HepG2 (cell line): Measurements from ENCODE around the gene HINT2. TPM values are rescaled to one million over a fixed set of nuclear protein-coding genes. Genes with fewer than 3 reads are reported as not detected.

Experiments used
- ATAC-seq: fragments of 200-7000 bp; cut with Tn5 transposase; 3 replicates; pipeline ENCODE4 v1.9.1; 2020; ENCODE audit warnings: mild to moderate bottlenecking, moderate library complexity
- BruUV-seq: library from RNA; stranded (reverse); fragments of 400-500 nt; replicated peaks from 2 replicates; lab custom pipeline; 2021; lab: Mats Ljungman, UMichigan
- CTCF ChIA-PET: fragments of 300-600 bp; formaldehyde crosslinking; extraction: SDS; loops from one replicate; lab custom pipeline; 2021; ENCODE audit warnings: low total read pairs, inconsistent platforms, low intra/inter-chr PET ratio; lab: Yijun Ruan, JAX
- POLR2A ChIA-PET: fragments of 350-600 bp; sonication (Branson Sonifier 250); formaldehyde crosslinking; loops from one replicate; lab custom pipeline; 2020; ENCODE audit warnings: antibody characterized with exemption, inconsistent platforms; lab: Yijun Ruan, JAX
- DNase-seq: peaks from one replicate; pipeline ENCODE4 v3.0.0-alpha.2; 2015; ENCODE audit warnings: low spot score
- FAIRE-seq: peaks from 3 replicates; lab custom pipeline; 2011; peaks lifted over from hg19 to GRCh38; lab: Jason Lieb, UNC
- H2AFZ ChIP-seq: one replicate; pipeline ENCODE4 v1.6.1; 2011; ENCODE audit warnings: low read length, inconsistent platforms
- H3K27ac ChIP-seq: fragments of 300-600 bp; 3 replicates; pipeline ENCODE4 v1.8.0; 2011; ENCODE audit warnings: mixed run types, mild to moderate bottlenecking, mixed read lengths, low read length, inconsistent platforms; ENCODE audit not compliant: insufficient read depth; ENCODE audit errors: extremely low read length
- H3K27me3 ChIP-seq, 2 experiments: fragments of 200-600 bp in 1 of 2; 2 replicates in 1 of 2; 3 replicates in 1 of 2; pipeline versions ENCODE4 v1.6.0 to v1.8.0; 2011; ENCODE audit warnings: low read length in 2 of 2, mild to moderate bottlenecking in 2 of 2, moderate library complexity in 2 of 2, inconsistent platforms in 1 of 2; ENCODE audit not compliant: insufficient read depth in 2 of 2, control insufficient read depth in 1 of 2
- H3K36me3 ChIP-seq, 2 experiments: fragments of 200-600 bp in 1 of 2; replicated peaks in 1 of 2; 2 replicates in 1 of 2; 3 replicates in 1 of 2; pipeline versions ENCODE4 v1.5.1 to v1.8.0; 2011; ENCODE audit warnings: low read length in 2 of 2, inconsistent platforms in 1 of 2; ENCODE audit not compliant: insufficient read depth in 2 of 2, control insufficient read depth in 1 of 2
- H3K4me1 ChIP-seq: 2 replicates; pipeline ENCODE4 v1.5.1; 2012; ENCODE audit warnings: low read length, inconsistent platforms; ENCODE audit not compliant: insufficient read depth
- H3K4me2 ChIP-seq: 2 replicates; pipeline ENCODE4 v1.6.0; 2011; ENCODE audit warnings: low read depth, low read length, inconsistent platforms
- H3K4me3 ChIP-seq, 3 experiments: fragments of 200-600 bp in 1 of 3; sonication (generic), shearing (Covaris generic) in 1 of 3; replicated peaks in 1 of 3; 2 replicates each; pipeline ENCODE4 v1.5.1; 2011 to 2016; ENCODE audit warnings: low read length in 3 of 3, inconsistent platforms in 2 of 3, low read depth in 2 of 3, mild to moderate bottlenecking in 2 of 3, control low read depth in 1 of 3, mixed read lengths in 1 of 3; ENCODE audit not compliant: insufficient read depth in 1 of 3
- H3K79me2 ChIP-seq: one replicate; pipeline ENCODE4 v1.6.1; 2011; ENCODE audit warnings: low read length, inconsistent platforms; ENCODE audit not compliant: insufficient read depth
- H3K9ac ChIP-seq: 2 replicates; pipeline ENCODE4 v1.6.0; 2011; ENCODE audit warnings: mild to moderate bottlenecking, low read depth, low read length, inconsistent platforms; ENCODE audit not compliant: insufficient read depth
- H3K9me3 ChIP-seq: 2 replicates; pipeline ENCODE4 v1.5.1; 2012; ENCODE audit warnings: mild to moderate bottlenecking, low read length
- H4K20me1 ChIP-seq: 2 replicates; pipeline ENCODE4 v1.6.0; 2011; ENCODE audit warnings: inconsistent platforms, mild to moderate bottlenecking, low read length, moderate library complexity; ENCODE audit not compliant: insufficient read depth
- AHR ChIP-seq: IDR thresholded peaks from 2 replicates; pipeline ENCODE4 v1.6.1; 2018; ENCODE audit warnings: missing genetic modification reagents, missing compliant biosample characterization
- CC2D1A ChIP-seq: sonication (generic); formaldehyde crosslinking; IDR thresholded peaks from 2 replicates; pipeline ENCODE4 v1.8.1; 2023; ENCODE audit warnings: mild to moderate bottlenecking, missing genetic modification reagents
- GTF2F1 ChIP-seq: fragments of 150-350 bp; IDR thresholded peaks from 2 replicates; pipeline ENCODE4 v1.6.1; 2014; ENCODE audit warnings: low read length
- KDM5A ChIP-seq: fragments of 200-600 bp; sonication (generic); IDR thresholded peaks from 2 replicates; pipeline ENCODE4 v1.7.0; 2018; ENCODE audit warnings: antibody characterized with exemption, mild to moderate bottlenecking, low read length, borderline replicate concordance
- PHF5A ChIP-seq: IDR thresholded peaks from one replicate; pipeline ENCODE4 v1.6.1; 2018; ENCODE audit warnings: low read depth, missing genetic modification reagents; ENCODE audit not compliant: unreplicated experiment
- SALL1 ChIP-seq: sonication (generic); formaldehyde crosslinking; IDR thresholded peaks from 2 replicates; pipeline ENCODE4 v1.8.0; 2022; ENCODE audit warnings: mild to moderate bottlenecking, missing genetic modification reagents
- SMAD3 ChIP-seq: sonication (generic); formaldehyde crosslinking; IDR thresholded peaks from 2 replicates; pipeline ENCODE4 v1.4.0; 2020; ENCODE audit warnings: missing genetic modification reagents
- ZFP36 ChIP-seq: fragments of 150-350 bp; IDR thresholded peaks from 2 replicates; pipeline ENCODE4 v1.6.1; 2018; ENCODE audit warnings: borderline replicate concordance, low read length, low read depth; ENCODE audit not compliant: partially characterized antibody
- ZNF180 ChIP-seq: sonication (generic); formaldehyde crosslinking; IDR thresholded peaks from 2 replicates; pipeline ENCODE4 v1.4.0; 2020; ENCODE audit warnings: low read depth, missing genetic modification reagents, borderline replicate concordance
- ZNF430 ChIP-seq: sonication (generic); formaldehyde crosslinking; IDR thresholded peaks from 2 replicates; pipeline ENCODE4 v1.9.0; 2021; ENCODE audit warnings: mild to moderate bottlenecking, missing genetic modification reagents
- ZNF788 ChIP-seq: sonication (generic); formaldehyde crosslinking; IDR thresholded peaks from 2 replicates; pipeline ENCODE4 v1.5.0; 2020; ENCODE audit warnings: mild to moderate bottlenecking, missing genetic modification reagents, borderline replicate concordance
- ZNF878 ChIP-seq: sonication (generic); formaldehyde crosslinking; IDR thresholded peaks from 2 replicates; pipeline ENCODE4 v1.8.1; 2023; ENCODE audit warnings: mild to moderate bottlenecking, missing genetic modification reagents, moderate library complexity
- WGBS: methylation state at CpG from one replicate; pipeline ENCODE4 v1.1.6; 2017; ENCODE audit warnings: low lambda C conversion rate; 5-methylcytosine and 5-hydroxymethylcytosine counted together
- in situ Hi-C: cut with HindIII; loops from 2 replicates; pipeline ENCODE4 v1.10.0; 2017; ENCODE audit warnings: low pct_unique_long_range_greater_than_20kb; ENCODE audit not compliant: extremely low pct_ligation_motif_present
- intact Hi-C: fragments of 100-400 bp; cut with micrococcal nuclease; formaldehyde crosslinking; loops from one replicate; pipeline ENCODE4 v1.10.0; 2022; ENCODE audit not compliant: unreplicated experiment
- polyA plus RNA-seq, 8 experiments: library from polyadenylated mRNA; depleted of rRNA in 3 of 8; stranded (reverse) in 7 of 8; unstranded in 1 of 8; fragments of >200 nt; fragmentation: Illumina TruSeq in 4 of 8; extraction: Trizol in 4 of 8; gene quantifications; 2 replicates each; pipeline versions ENCODE4 v1.2.1 to v1.2.3, GENCODE V29; 2011 to 2016; ENCODE audit warnings: low read depth in 4 of 8, missing spikeins in 1 of 8, mixed read lengths in 1 of 8; ENCODE audit not compliant: insufficient read depth in 1 of 8
- total RNA-seq, 5 experiments: library from RNA; depleted of rRNA; stranded (reverse); fragments of >200 nt; fragmentation: Illumina TruSeq; extraction: Trizol; gene quantifications; 2 replicates each; pipeline ENCODE4 v1.2.3, GENCODE V29; 2016; ENCODE audit warnings: low read depth in 1 of 5
- TF ChIP-seq, protein P1 (sequence below): sonication (generic); formaldehyde crosslinking; IDR thresholded peaks from 2 replicates; pipeline ENCODE4 v1.5.1; 2020; ENCODE audit warnings: mild to moderate bottlenecking, missing genetic modification reagents, borderline replicate concordance
- TF ChIP-seq, protein P2 (sequence below): sonication (generic); formaldehyde crosslinking; IDR thresholded peaks from 2 replicates; pipeline ENCODE4 v1.4.0; 2020; ENCODE audit warnings: low read depth, mild to moderate bottlenecking, missing genetic modification reagents
- TF ChIP-seq, protein P3 (sequence below): sonication (generic); formaldehyde crosslinking; IDR thresholded peaks from 2 replicates; pipeline ENCODE4 v1.8.0; 2022; ENCODE audit warnings: mild to moderate bottlenecking, missing genetic modification reagents, borderline replicate concordance

Gene HINT2
- total and polyA plus RNA-seq, 2 of the 13 experiments (the other 11 are each of a cell fraction or from before 2014, with no cell fraction given): 37.9 to 56.2 TPM

DNA sequence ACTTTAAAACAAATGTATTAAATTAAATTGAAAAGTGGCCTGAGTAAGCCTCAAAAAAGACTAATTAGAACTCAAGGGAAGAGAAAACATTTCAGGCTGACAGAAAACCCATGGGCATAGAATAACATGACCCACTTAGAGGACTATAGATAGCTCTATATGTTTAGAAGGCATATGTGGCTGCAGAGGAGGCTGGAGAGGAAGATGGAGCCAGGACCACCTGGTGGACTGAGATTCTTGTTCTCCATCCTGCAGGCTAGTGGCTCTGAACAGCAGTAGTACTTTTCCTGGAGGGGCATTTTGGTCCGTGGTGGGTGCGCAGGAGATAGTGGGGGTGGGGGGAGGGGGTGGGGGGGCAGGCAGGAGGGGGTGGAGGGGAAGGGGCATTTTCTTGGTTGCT lies 33.8 kb downstream of the HINT2 start:
- Histone ChIP-seq H3K4me2 (no peak overlapping the region), H3K36me3 (peaks cover 1 to 10% of the 10 kb centered on the region in 2 experiments; a peak in 3 of 5 replicates), H3K27me3 (no peaks in the 10 kb centered on the region), H2AFZ (no peak overlapping the region), H3K79me2 (no peaks in the 10 kb centered on the region), H3K4me3 (no peak overlapping the region), H3K27ac (no peak overlapping the region), H3K4me1 (peaks cover under 1% of the 10 kb centered on the region; the same call in 1 of the 2 replicates), H3K9ac (no peak overlapping the region), H4K20me1 (no peaks in the 10 kb centered on the region), H3K9me3 (no peaks in the 10 kb centered on the region)
- ChIA-PET CTCF (no interaction called here), POLR2A (no interaction called here)
- 87% methylated on average over 2 of the region's 2 CpGs for WGBS
- ATAC-seq: no peak
- no peak for FAIRE-seq
- DNase-seq: no peak
- TF ChIP-seq ZFP36: no peak
- TF ChIP-seq ZNF878 (CRISPR knock-in tag): no peak
- TF ChIP-seq ZNF180 (CRISPR knock-in tag): no peak
- TF ChIP-seq, protein P1, sequence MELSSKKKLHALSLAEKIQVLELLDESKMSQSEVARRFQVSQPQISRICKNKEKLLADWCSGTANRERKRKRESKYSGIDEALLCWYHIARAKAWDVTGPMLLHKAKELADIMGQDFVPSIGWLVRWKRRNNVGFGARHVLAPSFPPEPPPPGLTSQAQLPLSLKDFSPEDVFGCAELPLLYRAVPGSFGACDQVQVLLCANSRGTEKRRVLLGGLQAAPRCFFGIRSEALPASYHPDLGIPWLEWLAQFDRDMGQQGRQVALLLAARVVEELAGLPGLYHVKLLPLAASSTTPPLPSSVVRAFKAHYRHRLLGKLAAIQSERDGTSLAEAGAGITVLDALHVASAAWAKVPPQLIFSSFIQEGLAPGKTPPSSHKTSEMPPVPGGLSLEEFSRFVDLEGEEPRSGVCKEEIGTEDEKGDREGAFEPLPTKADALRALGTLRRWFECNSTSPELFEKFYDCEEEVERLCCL (CRISPR knock-in tag): no peak
- TF ChIP-seq, protein P2, sequence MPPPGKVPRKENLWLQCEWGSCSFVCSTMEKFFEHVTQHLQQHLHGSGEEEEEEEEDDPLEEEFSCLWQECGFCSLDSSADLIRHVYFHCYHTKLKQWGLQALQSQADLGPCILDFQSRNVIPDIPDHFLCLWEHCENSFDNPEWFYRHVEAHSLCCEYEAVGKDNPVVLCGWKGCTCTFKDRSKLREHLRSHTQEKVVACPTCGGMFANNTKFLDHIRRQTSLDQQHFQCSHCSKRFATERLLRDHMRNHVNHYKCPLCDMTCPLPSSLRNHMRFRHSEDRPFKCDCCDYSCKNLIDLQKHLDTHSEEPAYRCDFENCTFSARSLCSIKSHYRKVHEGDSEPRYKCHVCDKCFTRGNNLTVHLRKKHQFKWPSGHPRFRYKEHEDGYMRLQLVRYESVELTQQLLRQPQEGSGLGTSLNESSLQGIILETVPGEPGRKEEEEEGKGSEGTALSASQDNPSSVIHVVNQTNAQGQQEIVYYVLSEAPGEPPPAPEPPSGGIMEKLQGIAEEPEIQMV (CRISPR knock-in tag): no peak
- TF ChIP-seq ZNF788 (CRISPR knock-in tag): no peak
- TF ChIP-seq, protein P3, sequence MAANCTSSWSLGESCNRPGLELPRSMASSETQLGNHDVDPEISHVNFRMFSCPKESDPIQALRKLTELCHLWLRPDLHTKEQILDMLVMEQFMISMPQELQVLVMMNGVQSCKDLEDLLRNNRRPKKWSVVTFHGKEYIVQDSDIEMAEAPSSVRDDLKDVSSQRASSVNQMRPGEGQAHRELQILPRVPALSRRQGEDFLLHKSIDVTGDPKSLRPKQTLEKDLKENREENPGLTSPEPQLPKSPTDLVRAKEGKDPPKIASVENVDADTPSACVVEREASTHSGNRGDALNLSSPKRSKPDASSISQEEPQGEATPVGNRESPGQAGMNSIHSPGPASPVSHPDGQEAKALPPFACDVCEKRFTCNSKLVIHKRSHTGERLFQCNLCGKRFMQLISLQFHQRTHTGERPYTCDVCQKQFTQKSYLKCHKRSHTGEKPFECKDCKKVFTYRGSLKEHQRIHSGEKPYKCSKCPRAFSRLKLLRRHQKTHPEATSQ (CRISPR knock-in tag): no peak
- TF ChIP-seq AHR (CRISPR knock-in tag): no peak
- TF ChIP-seq KDM5A: no peak
- TF ChIP-seq ZNF430 (CRISPR knock-in tag): no peak
- no peak for TF ChIP-seq PHF5A (CRISPR knock-in tag)
- TF ChIP-seq SALL1: no peak
- TF ChIP-seq CC2D1A: no peak
- no peak for TF ChIP-seq SMAD3 (CRISPR knock-in tag)
- no peak for TF ChIP-seq GTF2F1
- intact Hi-C loops: no loop called here
- TSS peak; percentile 41 for BruUV-seq
- in situ Hi-C loops: no loop called here
